Naive B cell (primary cell): ENCODE data around the gene BTN3A1. TPM values are rescaled to one million over a fixed set of nuclear protein-coding genes. Genes with fewer than 3 reads are reported as not detected.

Source experiments
- ATAC-seq, 2 donors: fragments of 150-1000 bp; cut with Tn5 transposase; 2 replicates each; pipeline ENCODE4 v1.10.0; 2021; ENCODE audit warnings: low read depth in 2 of 2, mild to moderate bottlenecking in 2 of 2, moderate library complexity in 2 of 2
- DNase-seq: peaks from one replicate; pipeline ENCODE4 v3.0.0; 2022
- H3K27ac Mint-ChIP-seq, 6 donors: one replicate each; pipeline ENCODE4 v1.8.0; 2020 to 2022; ENCODE audit warnings: mild to moderate bottlenecking in 6 of 6, mixed read lengths in 6 of 6, moderate library complexity in 5 of 6, inconsistent platforms in 2 of 6
- H3K27me3 Mint-ChIP-seq, 3 donors: one replicate each; pipeline ENCODE4 v1.8.0; 2021 to 2022; ENCODE audit warnings: mixed read lengths in 3 of 3, mild to moderate bottlenecking in 1 of 3
- H3K36me3 Mint-ChIP-seq, 2 donors: one replicate each; pipeline ENCODE4 v1.8.0; 2020 to 2022; ENCODE audit warnings: mixed read lengths in 2 of 2, inconsistent platforms in 1 of 2, mild to moderate bottlenecking in 1 of 2
- H3K4me1 Mint-ChIP-seq, 3 donors: one replicate each; pipeline ENCODE4 v1.8.0; 2020 to 2022; ENCODE audit warnings: mixed read lengths in 3 of 3, inconsistent platforms in 1 of 3, mild to moderate bottlenecking in 1 of 3, moderate library complexity in 1 of 3
- H3K4me3 Mint-ChIP-seq, 8 donors: one replicate each; pipeline ENCODE4 v1.8.0; 2020 to 2022; ENCODE audit warnings: mild to moderate bottlenecking in 8 of 8, mixed read lengths in 8 of 8, moderate library complexity in 8 of 8, inconsistent platforms in 2 of 8
- H3K9me3 Mint-ChIP-seq, 7 donors: one replicate each; pipeline ENCODE4 v1.8.0; 2020 to 2022; ENCODE audit warnings: mixed read lengths in 7 of 7, mild to moderate bottlenecking in 5 of 7, inconsistent platforms in 2 of 7, moderate library complexity in 1 of 7
- polyA plus RNA-seq, 6 donors: library from polyadenylated mRNA; unstranded; fragments of 300-500 nt; fragmentation: Illumina TruSeq; gene quantifications; one replicate each; pipeline ENCODE4 v1.2.3, GENCODE V29; 2021; ENCODE audit warnings: low read depth in 6 of 6

BTN3A1 gene
- polyA plus RNA-seq, 6 donors from 2014 or later, result 14.0 to 30.0 (median 19.2) TPM

DNA sequence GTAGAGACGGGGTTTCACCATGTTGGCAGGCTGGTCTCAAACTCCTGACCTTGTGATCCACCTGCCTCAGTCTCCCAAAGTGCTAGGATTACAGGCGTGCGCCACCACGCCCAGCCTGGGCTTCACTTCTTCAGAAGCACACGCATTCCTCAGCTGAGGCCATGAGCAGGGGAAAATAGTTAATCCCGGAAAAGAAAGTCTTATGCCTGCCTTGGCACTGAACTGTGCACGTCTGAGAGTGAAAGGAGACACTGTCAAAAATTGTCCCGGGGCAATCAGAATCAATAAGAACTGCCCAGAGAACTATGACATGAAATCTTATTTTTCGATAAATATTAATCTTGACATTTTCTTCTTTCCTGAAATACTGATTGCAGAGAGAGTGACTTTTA is 16.3 kb upstream of the BTN3A1 start:
- DNase-seq (no peak), ATAC-seq (no peak)
- Mint-ChIP-seq H3K4me1 (peaks cover 67 to 70% (median 68%) of the 10 kb centered on the region in 3 donors), H3K36me3 (peaks cover 14 to 40% of the 10 kb centered on the region in 2 donors), H3K4me3 (peak overlapping the region; percentile 42 to 99 (median 85)), H3K9me3 (no peaks in the 10 kb centered on the region), H3K27ac (peak overlapping the region in 5 of 6 donors; percentile 7 to 98 (median 82)), H3K27me3 (no peaks in the 10 kb centered on the region)

DNA sequence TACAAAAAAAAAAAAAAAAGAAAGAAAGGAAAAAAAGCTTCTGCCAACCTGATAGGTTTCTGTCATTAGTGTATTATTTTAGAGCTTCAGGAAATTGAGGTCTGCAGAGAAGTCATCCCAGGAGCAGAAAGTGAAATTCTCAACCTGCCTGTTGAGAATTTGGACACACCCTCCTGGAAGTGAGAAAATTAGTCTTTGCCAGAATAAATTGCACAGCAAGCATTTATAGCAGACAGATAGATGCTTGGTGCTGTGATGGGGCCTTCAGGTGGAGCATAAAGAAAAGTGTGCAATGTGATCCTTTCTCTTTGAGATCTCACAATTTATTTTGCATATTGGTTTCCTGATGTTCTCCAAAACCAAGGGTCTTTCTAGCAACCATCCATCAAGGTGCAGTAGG is 14.5 kb upstream of the BTN3A1 start:
- Mint-ChIP-seq H3K27me3 (no peaks in the 10 kb centered on the region), H3K4me1 (peaks cover 54 to 60% (median 59%) of the 10 kb centered on the region in 3 donors), H3K4me3 (peak overlapping the region in 1 of 8 donors; percentile 22), H3K9me3 (no peaks in the 10 kb centered on the region), H3K36me3 (peaks cover 26 to 40% of the 10 kb centered on the region in 2 donors), H3K27ac (peak overlapping the region in 4 of 6 donors; percentile 59 to 98 (median 84))
- no peak for DNase-seq
- ATAC-seq, result no peak

DNA sequence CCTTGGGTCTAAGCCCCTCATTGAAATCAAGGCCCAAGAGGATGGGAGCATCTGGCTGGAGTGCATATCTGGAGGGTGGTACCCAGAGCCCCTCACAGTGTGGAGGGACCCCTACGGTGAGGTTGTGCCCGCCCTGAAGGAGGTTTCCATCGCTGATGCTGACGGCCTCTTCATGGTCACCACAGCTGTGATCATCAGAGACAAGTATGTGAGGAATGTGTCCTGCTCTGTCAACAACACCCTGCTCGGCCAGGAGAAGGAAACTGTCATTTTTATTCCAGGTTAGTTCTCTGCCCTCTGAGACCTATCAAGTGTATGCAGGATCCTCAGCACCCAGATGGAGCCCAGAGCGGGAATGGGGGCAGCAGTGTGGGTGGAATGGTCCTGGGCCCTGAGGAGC is 14.1 kb upstream of the BTN3A1 start:
- no peaks in the 10 kb centered on the region for H3K27me3 Mint-ChIP-seq
- H3K36me3 Mint-ChIP-seq, result peaks cover 29 to 41% of the 10 kb centered on the region in 2 donors
- H3K4me3 Mint-ChIP-seq, result peak overlapping the region in 1 of 8 donors; percentile 12
- ATAC-seq (no peak), DNase-seq (no peak)
- no peaks in the 10 kb centered on the region for H3K9me3 Mint-ChIP-seq
- H3K4me1 Mint-ChIP-seq, result peaks cover 55 to 60% (median 59%) of the 10 kb centered on the region in 3 donors
- peak overlapping the region in 4 of 6 donors; percentile 26 to 98 (median 78) for H3K27ac Mint-ChIP-seq

DNA sequence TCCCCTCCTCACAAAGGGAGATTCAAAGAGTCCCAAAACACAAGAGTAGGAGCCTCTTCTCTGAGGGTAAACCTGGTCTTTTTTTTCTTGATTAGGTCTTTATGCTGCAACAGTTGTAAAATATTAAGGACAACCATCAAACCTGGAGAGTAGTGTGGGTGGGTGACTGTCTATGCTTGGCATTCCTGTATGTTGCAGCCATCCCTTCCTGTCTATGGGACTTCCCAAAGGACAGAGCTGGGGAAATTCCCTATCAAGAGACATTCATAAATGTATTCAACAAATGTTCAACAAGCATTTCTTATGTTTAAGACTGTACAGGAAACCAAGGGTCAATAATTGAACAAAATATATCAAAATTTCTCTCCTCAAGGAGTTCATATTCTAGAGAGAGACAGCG is 13.6 kb upstream of the BTN3A1 start:
- Mint-ChIP-seq H3K4me3 (peak overlapping the region in 1 of 8 donors; percentile 16), H3K4me1 (peaks cover 57 to 63% (median 61%) of the 10 kb centered on the region in 3 donors), H3K9me3 (no peaks in the 10 kb centered on the region), H3K27ac (peak overlapping the region in 3 of 6 donors; percentile 26 to 98 (median 66)), H3K27me3 (no peaks in the 10 kb centered on the region), H3K36me3 (peaks cover 31 to 41% of the 10 kb centered on the region in 2 donors)
- ATAC-seq (no peak), DNase-seq (no peak)

DNA sequence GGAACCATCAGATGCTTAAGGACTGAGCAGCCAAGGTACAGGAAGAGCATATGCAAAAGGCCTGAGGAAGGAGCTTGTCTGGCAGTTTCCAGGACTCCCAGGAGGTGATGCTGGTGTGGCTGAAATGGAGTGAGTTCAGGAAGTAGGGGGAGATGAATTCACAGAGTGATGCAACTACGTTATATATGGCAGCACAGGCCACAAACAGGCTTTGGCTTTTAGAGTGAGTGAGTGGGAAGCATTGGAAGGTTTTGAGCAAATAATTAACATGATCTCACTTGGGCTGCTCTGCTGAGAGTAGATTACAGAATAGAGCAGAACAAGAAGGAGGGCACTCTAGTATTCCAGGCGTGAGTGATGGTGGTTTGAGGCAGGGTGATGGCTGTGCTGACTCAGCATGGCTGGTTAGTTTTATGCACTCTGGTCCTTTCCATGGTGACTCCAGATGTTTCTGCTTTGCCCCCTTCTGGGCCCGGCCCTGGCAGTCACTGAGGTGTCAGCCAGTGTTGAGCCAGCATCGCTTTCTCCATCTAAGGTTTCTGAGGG is 12.7 kb upstream of the BTN3A1 start:
- Mint-ChIP-seq H3K27ac (peak overlapping the region in 1 of 6 donors; percentile 75), H3K4me1 (peaks cover 53 to 62% (median 58%) of the 10 kb centered on the region in 3 donors), H3K27me3 (no peaks in the 10 kb centered on the region), H3K4me3 (no peak overlapping the region), H3K9me3 (no peaks in the 10 kb centered on the region), H3K36me3 (peaks cover 31 to 38% of the 10 kb centered on the region in 2 donors)
- DNase-seq (no peak), ATAC-seq (no peak)

DNA sequence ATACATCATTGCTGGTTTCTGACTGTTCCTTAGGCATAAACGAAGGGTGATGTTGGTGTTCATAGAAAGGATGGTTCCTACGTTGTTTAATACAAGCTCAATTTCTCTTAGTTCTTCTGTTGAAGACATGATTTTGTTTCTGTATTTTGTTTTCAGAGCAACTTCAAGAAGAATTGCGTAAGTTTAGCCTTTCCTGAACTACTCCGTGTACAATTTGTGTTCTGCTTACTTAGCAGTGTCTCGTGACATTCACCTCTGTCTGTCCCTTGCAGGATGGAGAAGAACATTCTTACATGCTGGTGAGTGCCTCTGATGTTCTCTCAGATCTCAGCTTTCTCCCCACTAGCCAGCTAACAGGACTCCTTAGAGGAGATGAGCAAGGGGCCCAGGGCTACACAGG is 11.5 kb upstream of the BTN3A1 start:
- Mint-ChIP-seq H3K27ac (peak overlapping the region in 3 of 6 donors; percentile 39 to 80 (median 56)), H3K4me3 (no peak overlapping the region), H3K4me1 (peaks cover 48 to 53% (median 53%) of the 10 kb centered on the region in 3 donors), H3K36me3 (peaks cover 31 to 38% of the 10 kb centered on the region in 2 donors), H3K9me3 (no peaks in the 10 kb centered on the region), H3K27me3 (no peaks in the 10 kb centered on the region)
- no peak for ATAC-seq
- DNase-seq, result no peak

DNA sequence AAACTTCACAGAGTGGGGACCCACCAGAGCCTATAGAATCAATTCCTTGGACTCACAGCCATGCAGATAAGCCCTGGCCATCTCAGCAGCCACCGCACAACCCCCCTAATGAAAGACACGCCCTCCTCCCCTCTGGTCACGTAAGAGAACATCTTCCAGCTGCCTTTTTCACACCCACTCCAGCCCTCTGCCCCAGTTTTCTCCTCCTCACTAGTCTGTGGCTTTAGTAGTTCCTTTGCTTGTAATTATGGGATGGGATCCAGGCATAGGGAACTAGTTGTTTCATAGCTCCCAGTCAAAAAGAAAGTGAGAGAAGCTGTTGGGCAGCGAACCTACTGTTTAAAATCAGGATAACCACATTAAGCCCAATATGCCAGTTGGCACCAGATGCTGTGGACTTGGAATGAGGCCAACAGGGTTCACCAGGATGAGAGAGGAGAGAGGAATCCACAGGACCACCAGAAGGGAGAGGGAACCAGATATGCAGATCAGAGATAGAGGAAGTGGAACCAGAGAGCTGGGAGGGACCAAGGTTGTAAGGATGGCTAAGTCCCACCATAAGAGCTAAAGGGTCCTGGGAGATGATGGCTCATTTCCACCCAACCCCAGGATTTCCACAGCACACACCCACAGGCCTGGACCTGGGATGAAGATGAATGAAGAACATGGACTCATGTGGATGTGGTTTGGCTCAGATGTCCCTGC is 9.0 kb upstream of the BTN3A1 start:
- peak; percentile 71 to 73 for ATAC-seq
- Mint-ChIP-seq H3K27me3 (no peaks in the 10 kb centered on the region), H3K9me3 (no peaks in the 10 kb centered on the region), H3K4me3 (no peak overlapping the region), H3K36me3 (peaks cover 31 to 34% of the 10 kb centered on the region in 2 donors), H3K27ac (peak overlapping the region; percentile 34 to 89 (median 76)), H3K4me1 (peaks cover 36 to 45% (median 44%) of the 10 kb centered on the region in 3 donors)
- DNase-seq, result no peak

DNA sequence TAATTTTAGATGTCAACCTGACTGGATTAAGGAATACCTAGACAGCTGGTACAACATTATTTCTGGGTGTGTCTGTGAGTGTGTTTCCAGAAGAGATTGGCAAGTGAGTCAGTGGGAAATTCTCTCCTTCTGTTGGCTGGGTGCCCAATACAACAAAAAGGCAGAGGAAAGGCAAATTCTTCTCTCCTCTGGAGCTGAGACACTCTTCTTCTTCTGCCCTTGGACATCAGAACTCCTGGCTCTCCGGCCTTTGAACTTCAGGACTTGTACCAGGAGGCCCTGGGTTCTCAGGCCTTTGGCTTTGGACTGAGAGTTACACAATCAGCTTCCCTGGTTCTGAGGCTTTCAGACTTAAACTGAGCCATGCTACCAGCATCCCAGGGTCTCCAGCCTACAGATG is 7.8 kb upstream of the BTN3A1 start:
- H3K27ac Mint-ChIP-seq, result no peak overlapping the region
- no peaks in the 10 kb centered on the region for H3K27me3 Mint-ChIP-seq
- no peak overlapping the region for H3K4me3 Mint-ChIP-seq
- DNase-seq, result no peak
- peaks cover 30 to 44% (median 40%) of the 10 kb centered on the region in 3 donors for H3K4me1 Mint-ChIP-seq
- ATAC-seq, result no peak
- no peaks in the 10 kb centered on the region for H3K9me3 Mint-ChIP-seq
- H3K36me3 Mint-ChIP-seq, result peaks cover 22 to 30% of the 10 kb centered on the region in 2 donors

DNA sequence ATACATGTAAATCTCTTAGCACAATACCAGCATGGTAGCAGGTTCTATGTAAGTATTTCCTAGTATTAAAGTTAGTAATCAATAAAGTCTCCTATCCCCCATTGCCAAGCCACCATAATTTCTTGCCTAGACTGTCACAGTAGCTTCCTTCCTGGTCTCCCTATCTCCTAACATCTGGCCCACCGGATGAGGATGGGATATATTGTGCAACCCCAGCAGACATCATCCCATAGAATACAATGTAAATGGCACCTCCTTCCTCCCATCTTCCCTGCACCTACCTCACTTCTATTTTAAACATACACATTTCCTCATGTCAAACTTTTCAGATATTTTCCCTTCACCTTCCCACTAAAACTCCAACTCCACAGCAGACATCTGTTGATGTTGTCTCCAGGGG is 3.5 kb upstream of the BTN3A1 start:
- Mint-ChIP-seq H3K27ac (no peak overlapping the region), H3K27me3 (no peaks in the 10 kb centered on the region)

DNA sequence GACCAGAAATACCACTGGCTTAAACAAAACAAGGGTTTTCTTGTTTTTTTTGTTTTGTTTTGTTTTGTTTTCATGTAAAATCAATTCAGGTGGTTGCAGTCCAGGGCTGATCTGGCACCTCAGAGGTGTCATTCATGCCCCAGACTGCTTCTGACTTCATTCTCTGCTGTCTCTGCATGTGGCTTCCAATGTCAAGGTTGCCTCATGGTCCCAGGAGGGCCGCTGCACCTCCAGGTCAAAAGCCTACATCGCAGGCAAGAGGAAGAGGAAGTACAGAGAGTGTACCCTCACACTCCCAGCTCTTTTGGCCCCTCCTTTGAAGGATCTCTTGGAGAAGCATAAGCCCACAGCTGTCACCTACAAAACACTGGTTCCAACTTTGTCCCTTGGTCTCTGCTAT is 1.4 kb upstream of the BTN3A1 start:
- Mint-ChIP-seq H3K9me3 (no peaks in the 10 kb centered on the region), H3K4me3 (peak overlapping the region in 7 of 8 donors; percentile 49 to 99 (median 98)), H3K4me1 (peaks cover 59 to 65% (median 61%) of the 10 kb centered on the region in 3 donors), H3K27ac (peak overlapping the region in 5 of 6 donors; percentile 27 to 96 (median 79)), H3K36me3 (peaks cover 0 to 11% of the 10 kb centered on the region in 2 donors), H3K27me3 (no peaks in the 10 kb centered on the region)
- ATAC-seq (peak in 1 of 2 donors; percentile 11), DNase-seq (no peak)

More for the DNA sequence above, 3.5 kb upstream of the BTN3A1 start:
- DNase-seq (no peak), ATAC-seq (no peak)
- H3K36me3 Mint-ChIP-seq, result peaks cover 0 to 8% of the 10 kb centered on the region in 2 donors
- H3K4me1 Mint-ChIP-seq, result peaks cover 45 to 54% (median 47%) of the 10 kb centered on the region in 3 donors
- H3K9me3 Mint-ChIP-seq, result no peaks in the 10 kb centered on the region
- H3K4me3 Mint-ChIP-seq, result peak overlapping the region in 1 of 8 donors; percentile 65

DNA sequence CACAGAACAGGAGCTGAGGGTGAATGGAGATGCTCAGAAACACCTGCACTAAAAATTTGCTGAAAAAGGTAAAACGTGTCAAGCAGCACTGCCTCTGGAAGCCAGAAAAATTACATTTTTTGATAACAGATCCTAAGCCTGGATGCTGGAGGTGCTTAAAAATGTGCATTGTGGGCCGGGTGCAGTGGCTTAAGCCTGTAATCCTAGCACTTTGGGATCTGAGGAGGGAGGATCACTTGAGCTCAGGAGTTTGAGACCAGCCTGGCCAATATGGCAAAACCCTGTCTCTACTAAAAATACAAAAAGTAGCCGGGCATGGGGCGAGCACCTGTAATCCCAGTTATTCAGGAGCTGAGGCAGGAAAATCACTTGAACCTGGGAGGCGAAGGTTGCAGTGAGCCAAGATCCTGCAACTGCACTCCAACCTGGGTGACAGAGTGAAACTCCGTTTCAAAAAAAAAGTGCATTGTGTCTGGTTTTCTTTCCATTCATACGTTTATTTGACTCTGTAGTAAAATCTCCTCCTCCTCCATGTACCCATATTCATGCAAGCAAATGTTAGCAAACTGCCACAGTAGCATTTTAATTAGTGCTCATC is 587 bp upstream of the BTN3A1 start:
- Mint-ChIP-seq H3K27me3 (no peaks in the 10 kb centered on the region), H3K4me1 (peaks cover 54 to 64% (median 61%) of the 10 kb centered on the region in 3 donors), H3K27ac (peak overlapping the region; percentile 94 to 99 (median 99)), H3K9me3 (no peaks in the 10 kb centered on the region), H3K36me3 (peaks cover 2 to 17% of the 10 kb centered on the region in 2 donors), H3K4me3 (peak overlapping the region; percentile 95 to 99 (median 98))
- DNase-seq (no peak), ATAC-seq (peak; percentile 5 to 7)

DNA sequence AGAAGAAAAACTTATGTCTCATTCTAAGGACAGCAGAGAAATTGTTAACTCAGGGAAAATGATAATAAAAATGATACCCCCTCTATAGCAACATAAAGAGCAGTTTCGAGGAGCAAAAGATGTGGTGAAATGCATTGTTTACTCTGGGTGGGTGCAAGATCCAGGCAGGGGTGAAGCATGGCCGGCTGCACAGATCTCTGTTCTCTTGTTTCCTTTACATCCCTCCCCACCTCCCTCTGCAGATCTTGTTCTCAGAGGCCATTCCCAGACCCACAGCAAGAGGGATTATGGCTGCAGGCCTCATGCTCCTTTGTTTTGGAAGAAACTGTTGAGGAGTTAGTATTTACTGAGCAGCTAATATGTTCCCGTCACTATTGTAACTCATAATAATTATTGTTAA is 1.8 kb downstream of the BTN3A1 start:
- ATAC-seq (no peak), DNase-seq (no peak)
- Mint-ChIP-seq H3K36me3 (peaks cover 16 to 29% of the 10 kb centered on the region in 2 donors), H3K27me3 (no peaks in the 10 kb centered on the region), H3K4me3 (peak overlapping the region; percentile 23 to 97 (median 82)), H3K4me1 (peaks cover 58 to 74% (median 61%) of the 10 kb centered on the region in 3 donors), H3K27ac (peak overlapping the region in 1 of 6 donors; percentile 60), H3K9me3 (no peaks in the 10 kb centered on the region)

DNA sequence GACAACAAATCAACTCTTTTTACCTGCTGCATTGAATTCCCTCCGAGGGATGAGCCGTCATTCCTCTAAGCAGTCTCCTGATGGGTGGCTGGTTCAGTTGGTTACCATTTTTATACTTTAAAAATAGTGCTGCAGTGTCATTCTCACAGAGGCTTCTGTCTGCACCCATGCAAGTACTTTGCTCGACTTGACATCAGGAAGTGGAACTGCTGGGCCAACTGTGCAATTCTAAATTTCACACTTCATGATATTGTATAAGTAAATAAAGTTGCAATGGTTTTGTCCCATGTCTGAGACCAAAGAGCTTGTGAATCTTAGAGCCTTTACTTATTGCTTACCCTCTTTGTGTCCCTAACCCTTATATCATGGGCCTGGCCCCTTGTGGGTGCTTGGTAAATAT is 2.5 kb downstream of the BTN3A1 start:
- no peak for DNase-seq
- no peak for ATAC-seq
- Mint-ChIP-seq H3K27me3 (no peaks in the 10 kb centered on the region), H3K27ac (peak overlapping the region in 3 of 6 donors; percentile 42 to 70 (median 44)), H3K4me1 (peaks cover 54 to 74% (median 61%) of the 10 kb centered on the region in 3 donors), H3K36me3 (peaks cover 16 to 29% of the 10 kb centered on the region in 2 donors), H3K9me3 (no peaks in the 10 kb centered on the region), H3K4me3 (peak overlapping the region in 7 of 8 donors; percentile 74 to 97 (median 84))
